Panc1 (cell line): ENCODE results near the gene RAB11FIP5. TPM values are rescaled to one million over a fixed set of nuclear protein-coding genes. Genes with fewer than 3 reads are reported as not detected.
A peak's percentile ranks its signal among the peaks of the same experiment; 100 is the strongest.

Experiments
- ATAC-seq: fragments of 200-7000 bp; cut with Tn5 transposase; 2 replicates; pipeline ENCODE4 v1.9.1; 2020; ENCODE audit warnings: mild to moderate bottlenecking, moderate library complexity
- BruUV-seq: library from RNA; stranded (reverse); fragments of 400-500 nt; replicated peaks from 2 replicates; lab custom pipeline; 2021; lab: Mats Ljungman, UMichigan
- CTCF ChIA-PET: fragments of 300-600 bp; sonication (Branson Sonifier 250); formaldehyde crosslinking; loops from one replicate; lab custom pipeline; 2022; ENCODE audit warnings: antibody characterized with exemption; lab: Charles Lee
- POLR2A ChIA-PET: fragments of 300-600 bp; sonication (Branson Sonifier 250); formaldehyde crosslinking; loops from one replicate; lab custom pipeline; 2022; ENCODE audit warnings: antibody characterized with exemption; lab: Charles Lee
- DNase-seq: peaks from one replicate; pipeline ENCODE4 v3.0.0-alpha.2; 2010; ENCODE audit warnings: low read depth, low spot score
- H3K27ac ChIP-seq: 2 replicates; pipeline ENCODE4 v1.5.1; 2011; ENCODE audit warnings: mild to moderate bottlenecking, low read length, inconsistent platforms
- H3K27me3 ChIP-seq: fragments of 200-500 bp; sonication (Bioruptor generic); 2 replicates; pipeline ENCODE4 v1.6.0; 2014; ENCODE audit warnings: low read length, inconsistent platforms; ENCODE audit not compliant: control insufficient read depth, insufficient read depth
- H3K36me3 ChIP-seq: fragments of 200-500 bp; sonication (Bioruptor generic); 2 replicates; pipeline ENCODE4 v1.5.1; 2014; ENCODE audit warnings: inconsistent platforms, mild to moderate bottlenecking, low read length, moderate library complexity; ENCODE audit not compliant: control insufficient read depth, insufficient read depth
- H3K4me1 ChIP-seq: 2 replicates; pipeline ENCODE4 v1.5.1; 2011; ENCODE audit warnings: inconsistent platforms, mild to moderate bottlenecking, low read length, moderate library complexity; ENCODE audit not compliant: control insufficient read depth, insufficient read depth
- H3K4me3 ChIP-seq, 2 experiments: 2 replicates each; pipeline ENCODE4 v1.5.1; 2011 to 2012; ENCODE audit warnings: low read depth in 2 of 2, low read length in 2 of 2, mild to moderate bottlenecking in 2 of 2, inconsistent platforms in 1 of 2, moderate library complexity in 1 of 2
- H3K9me3 ChIP-seq: fragments of 200-500 bp; sonication (Bioruptor generic); 2 replicates; pipeline ENCODE4 v1.5.1; 2014; ENCODE audit warnings: low read depth, mild to moderate bottlenecking, inconsistent platforms, low read length, moderate library complexity; ENCODE audit not compliant: control insufficient read depth, insufficient read depth
- POLR2AphosphoS5 ChIP-seq: IDR thresholded peaks from 2 replicates; pipeline ENCODE4 v1.6.1; 2012; ENCODE audit warnings: mild to moderate bottlenecking, low read depth, low read length, moderate library complexity
- SIN3A ChIP-seq: IDR thresholded peaks from 2 replicates; pipeline ENCODE4 v1.6.1; 2012; ENCODE audit warnings: low read depth, mild to moderate bottlenecking, low read length, moderate library complexity, borderline replicate concordance; ENCODE audit not compliant: insufficient read depth
- TCF7L2 ChIP-seq: IDR thresholded peaks from 2 replicates; pipeline ENCODE4 v1.6.1; 2011; ENCODE audit warnings: mild to moderate bottlenecking, low read depth, low read length, inconsistent platforms
- in situ Hi-C: cut with HindIII; loops from 2 replicates; pipeline ENCODE4 v1.10.0; 2016; ENCODE audit warnings: low sequenced_read_pairs, low pct_unique_long_range_greater_than_20kb
- intact Hi-C: fragments of 100-400 bp; cut with micrococcal nuclease; formaldehyde crosslinking; loops from one replicate; pipeline ENCODE4 v1.10.0; 2022; ENCODE audit not compliant: unreplicated experiment
- total RNA-seq: library from RNA; stranded (reverse); gene quantifications from one replicate; pipeline ENCODE4 v1.2.1, GENCODE V29; 2021; ENCODE audit not compliant: unreplicated experiment
- TF ChIP-seq, protein P1 (sequence below): fragments of 450-650 bp; IDR thresholded peaks from 2 replicates; pipeline ENCODE4 v1.5.1; 2017; ENCODE audit warnings: mild to moderate bottlenecking
- TF ChIP-seq, protein P2 (sequence below), 2 experiments: IDR thresholded peaks; 2 replicates each; pipeline ENCODE4 v1.6.1; 2011 to 2012; ENCODE audit warnings: low read depth in 2 of 2, control low read depth in 1 of 2, low read length in 1 of 2, mild to moderate bottlenecking in 1 of 2, moderate library complexity in 1 of 2; ENCODE audit not compliant: insufficient read depth in 1 of 2

The RAB11FIP5 gene
- total RNA-seq, 1 experiment from 2014 or later, result 27.3 TPM

DNA sequence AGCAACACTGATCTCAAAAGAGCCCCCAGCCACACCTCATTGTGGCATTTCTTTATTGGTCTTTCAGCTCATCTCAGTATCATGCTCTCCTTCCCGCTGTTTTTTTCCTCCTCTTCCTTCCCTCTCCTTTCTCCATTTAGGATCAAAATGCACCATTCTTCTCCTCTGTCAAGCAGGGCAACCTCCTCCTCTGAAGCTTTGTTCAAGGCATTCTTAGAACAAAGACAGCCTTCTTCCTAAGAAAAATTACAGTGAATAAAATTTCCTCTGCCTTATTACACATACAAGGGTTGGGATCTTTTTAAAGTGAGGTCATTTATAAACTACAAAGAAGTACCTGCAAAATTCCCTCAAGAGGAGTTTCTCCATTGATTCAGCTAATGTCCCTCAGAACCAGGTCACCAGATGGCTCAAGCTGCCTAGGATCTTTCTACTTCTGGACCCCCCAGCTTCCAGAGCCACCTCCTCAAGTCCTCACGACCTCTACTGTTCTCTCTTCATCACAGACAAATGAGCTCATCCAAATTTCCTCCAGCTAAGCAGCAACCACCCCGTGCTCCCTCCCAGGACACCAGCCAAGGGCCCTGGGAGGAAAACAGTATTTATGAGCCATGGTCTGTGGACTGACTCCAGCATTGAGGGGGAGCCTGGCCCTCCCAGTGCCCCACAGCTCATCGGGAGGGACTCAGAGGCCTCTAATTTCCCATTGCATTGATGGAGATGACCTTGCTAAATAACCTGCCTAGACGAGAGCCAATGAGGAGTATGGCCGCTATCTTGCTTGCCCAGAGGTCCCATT lies 59.2 kb downstream of the RAB11FIP5 start:
- intact Hi-C loops, result no loop called here
- CTCF ChIA-PET, result no interaction called here

DNA sequence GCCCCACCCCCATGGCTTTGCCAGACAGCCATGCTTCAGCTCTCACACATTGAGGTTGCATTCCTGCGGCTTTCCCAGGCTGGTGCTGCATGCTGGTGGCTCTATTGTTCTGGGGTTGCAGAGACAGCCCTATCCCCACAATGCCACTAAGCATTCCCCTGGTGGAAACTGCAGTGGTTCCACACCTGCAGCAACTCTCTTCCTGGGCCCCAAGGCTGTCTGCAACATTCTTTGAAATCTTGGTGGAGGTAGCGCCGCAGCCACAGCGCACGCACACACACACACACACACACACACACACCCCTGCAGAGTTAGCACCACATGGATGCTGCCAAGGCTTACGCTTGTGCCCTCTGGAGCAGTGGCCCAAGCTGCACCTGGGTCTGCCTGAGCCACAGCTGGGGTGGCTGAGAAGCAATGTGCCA lies 62.6 kb downstream of the RAB11FIP5 start:
- intact Hi-C loops (no loop called here), in situ Hi-C loops (no loop called here)
- POLR2A ChIA-PET, result no interaction called here
- Histone ChIP-seq H3K27ac (no peak overlapping the region), H3K9me3 (no peaks in the 10 kb centered on the region), H3K36me3 (no peaks in the 10 kb centered on the region), H3K27me3 (no peaks in the 10 kb centered on the region), H3K4me3 (no peak overlapping the region), H3K4me1 (0 out of 2 replicates have a peak, but pooled peaks cover 3% of the 10 kb centered on the region)
- CTCF ChIA-PET, result no interaction called here
- ATAC-seq (peak; percentile 68), DNase-seq (no peak)
- BruUV-seq, result no TSS peak
- TF ChIP-seq, protein P1, sequence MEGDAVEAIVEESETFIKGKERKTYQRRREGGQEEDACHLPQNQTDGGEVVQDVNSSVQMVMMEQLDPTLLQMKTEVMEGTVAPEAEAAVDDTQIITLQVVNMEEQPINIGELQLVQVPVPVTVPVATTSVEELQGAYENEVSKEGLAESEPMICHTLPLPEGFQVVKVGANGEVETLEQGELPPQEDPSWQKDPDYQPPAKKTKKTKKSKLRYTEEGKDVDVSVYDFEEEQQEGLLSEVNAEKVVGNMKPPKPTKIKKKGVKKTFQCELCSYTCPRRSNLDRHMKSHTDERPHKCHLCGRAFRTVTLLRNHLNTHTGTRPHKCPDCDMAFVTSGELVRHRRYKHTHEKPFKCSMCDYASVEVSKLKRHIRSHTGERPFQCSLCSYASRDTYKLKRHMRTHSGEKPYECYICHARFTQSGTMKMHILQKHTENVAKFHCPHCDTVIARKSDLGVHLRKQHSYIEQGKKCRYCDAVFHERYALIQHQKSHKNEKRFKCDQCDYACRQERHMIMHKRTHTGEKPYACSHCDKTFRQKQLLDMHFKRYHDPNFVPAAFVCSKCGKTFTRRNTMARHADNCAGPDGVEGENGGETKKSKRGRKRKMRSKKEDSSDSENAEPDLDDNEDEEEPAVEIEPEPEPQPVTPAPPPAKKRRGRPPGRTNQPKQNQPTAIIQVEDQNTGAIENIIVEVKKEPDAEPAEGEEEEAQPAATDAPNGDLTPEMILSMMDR, result no peak
- TF ChIP-seq TCF7L2, result no peak
- TF ChIP-seq, protein P2, sequence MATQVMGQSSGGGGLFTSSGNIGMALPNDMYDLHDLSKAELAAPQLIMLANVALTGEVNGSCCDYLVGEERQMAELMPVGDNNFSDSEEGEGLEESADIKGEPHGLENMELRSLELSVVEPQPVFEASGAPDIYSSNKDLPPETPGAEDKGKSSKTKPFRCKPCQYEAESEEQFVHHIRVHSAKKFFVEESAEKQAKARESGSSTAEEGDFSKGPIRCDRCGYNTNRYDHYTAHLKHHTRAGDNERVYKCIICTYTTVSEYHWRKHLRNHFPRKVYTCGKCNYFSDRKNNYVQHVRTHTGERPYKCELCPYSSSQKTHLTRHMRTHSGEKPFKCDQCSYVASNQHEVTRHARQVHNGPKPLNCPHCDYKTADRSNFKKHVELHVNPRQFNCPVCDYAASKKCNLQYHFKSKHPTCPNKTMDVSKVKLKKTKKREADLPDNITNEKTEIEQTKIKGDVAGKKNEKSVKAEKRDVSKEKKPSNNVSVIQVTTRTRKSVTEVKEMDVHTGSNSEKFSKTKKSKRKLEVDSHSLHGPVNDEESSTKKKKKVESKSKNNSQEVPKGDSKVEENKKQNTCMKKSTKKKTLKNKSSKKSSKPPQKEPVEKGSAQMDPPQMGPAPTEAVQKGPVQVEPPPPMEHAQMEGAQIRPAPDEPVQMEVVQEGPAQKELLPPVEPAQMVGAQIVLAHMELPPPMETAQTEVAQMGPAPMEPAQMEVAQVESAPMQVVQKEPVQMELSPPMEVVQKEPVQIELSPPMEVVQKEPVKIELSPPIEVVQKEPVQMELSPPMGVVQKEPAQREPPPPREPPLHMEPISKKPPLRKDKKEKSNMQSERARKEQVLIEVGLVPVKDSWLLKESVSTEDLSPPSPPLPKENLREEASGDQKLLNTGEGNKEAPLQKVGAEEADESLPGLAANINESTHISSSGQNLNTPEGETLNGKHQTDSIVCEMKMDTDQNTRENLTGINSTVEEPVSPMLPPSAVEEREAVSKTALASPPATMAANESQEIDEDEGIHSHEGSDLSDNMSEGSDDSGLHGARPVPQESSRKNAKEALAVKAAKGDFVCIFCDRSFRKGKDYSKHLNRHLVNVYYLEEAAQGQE (IDR thresholded peaks at IDR 0.05; ENCODE audit: insufficient read depth in 1 of 2, low read depth in 2 of 2, low read length in 1 of 2), result no peak
- TF ChIP-seq POLR2AphosphoS5, result no peak
- TF ChIP-seq SIN3A, result no peak

More for the DNA sequence above, 59.2 kb downstream of the RAB11FIP5 start:
- TF ChIP-seq SIN3A, result no peak
- TF ChIP-seq TCF7L2, result no peak
- TF ChIP-seq, protein P2 (IDR thresholded peaks at IDR 0.05; ENCODE audit: insufficient read depth in 1 of 2, low read depth in 2 of 2, low read length in 1 of 2), result no peak
- TF ChIP-seq, protein P1, result no peak
- TF ChIP-seq POLR2AphosphoS5, result no peak
- DNase-seq (no peak), ATAC-seq (no peak)
- no peaks in the 10 kb centered on the region for H3K9me3 ChIP-seq
- no peak overlapping the region for H3K27ac ChIP-seq
- H3K27me3 ChIP-seq, result no peaks in the 10 kb centered on the region
- no TSS peak for BruUV-seq
- POLR2A ChIA-PET, result no interaction called here
- no peaks in the 10 kb centered on the region for H3K36me3 ChIP-seq
- H3K4me1 ChIP-seq, result 0 out of 2 replicates have a peak, but pooled peaks cover 3% of the 10 kb centered on the region
- no peak overlapping the region for H3K4me3 ChIP-seq
- in situ Hi-C loops, result no loop called here
